ENCODE data around the gene FBRS. TPM values are rescaled to one million over a fixed set of nuclear protein-coding genes. Genes with fewer than 3 reads are reported as not detected.

Gene FBRS
- polyA plus RNA-seq, 12 donors: 24.5 to 99.6 (median 32.2) TPM; not detected in 1

- DNase-seq: no peak
Measured at GRCh38 chr16:30637944-30638343, 20.3 kb upstream of the FBRS start.

- no peak for DNase-seq
Measured at GRCh38 chr16:30641378-30641982, 16.8 kb upstream of the FBRS start.

GRCh38 chr16:30644334-30644830, 13.8 kb upstream of the FBRS start:
- DNase-seq: no peak

- no peak for DNase-seq
Measured at GRCh38 chr16:30645727-30646126, 12.5 kb upstream of the FBRS start.

- DNase-seq: no peak
Measured at GRCh38 chr16:30647274-30647571, 11.0 kb upstream of the FBRS start.

GRCh38 chr16:30649725-30650368, 8.4 kb upstream of the FBRS start:
- DNase-seq: no peak

- peak; percentile 99 for DNase-seq
Measured at GRCh38 chr16:30650369-30651123, 7.7 kb upstream of the FBRS start, which contains the start of gene PRR14. TSS of gene PRR14 (plus strand) at chr16:30650960. CDS start at chr16:30651646, 686 bp downstream.

- DNase-seq: peak; percentile 32
Measured at GRCh38 chr16:30651124-30652004, 6.9 kb upstream of the FBRS start.

- no peak for DNase-seq
Measured at GRCh38 chr16:30652005-30652296, 6.3 kb upstream of the FBRS start.

GRCh38 chr16:30652718-30653117, 5.5 kb upstream of the FBRS start:
- DNase-seq: no peak

- no peak for DNase-seq
Measured at GRCh38 chr16:30654856-30655255, 3.4 kb upstream of the FBRS start.

GRCh38 chr16:30655815-30656347, 2.4 kb upstream of the FBRS start:
- no peak for DNase-seq

- DNase-seq: no peak
Measured at GRCh38 chr16:30656388-30656787, 1.8 kb upstream of the FBRS start.

- DNase-seq: no peak
Measured at GRCh38 chr16:30656974-30657865, 1.0 kb upstream of the FBRS start.

GRCh38 chr16:30658731-30659506, 688 bp downstream of the FBRS start:
- no peak for DNase-seq

GRCh38 chr16:30659507-30660423, 1.5 kb downstream of the FBRS start:
- no peak for DNase-seq

- no peak for DNase-seq
Measured at GRCh38 chr16:30660424-30661261, 2.4 kb downstream of the FBRS start.

- DNase-seq: no peak
Measured at GRCh38 chr16:30662449-30662848, 4.2 kb downstream of the FBRS start.

All from muscle of arm (tissue), 12 donors.